NB4 (cell line): ENCODE results near the gene MAP3K5.

Experiments
- DNase-seq: peaks from one replicate; pipeline ENCODE4 v3.0.0; 2010; ENCODE audit warnings: low read depth
- H3K4me3 ChIP-seq: one replicate; pipeline ENCODE4 v1.5.1; 2011; ENCODE audit warnings: mild to moderate bottlenecking, low read depth, low read length, moderate library complexity
- MAX ChIP-seq: IDR thresholded peaks from 2 replicates; pipeline ENCODE4 v1.6.1; 2011; ENCODE audit warnings: low read depth, low read length
- MYC ChIP-seq: IDR thresholded peaks from 2 replicates; pipeline ENCODE4 v1.6.1; 2011; ENCODE audit warnings: low read depth, low read length
- POLR2A ChIP-seq: IDR thresholded peaks from 2 replicates; pipeline ENCODE4 v1.6.1; 2011; ENCODE audit warnings: mild to moderate bottlenecking; ENCODE audit not compliant: insufficient read length; ENCODE audit errors: extremely low read depth
- TF ChIP-seq, protein P1 (sequence below): IDR thresholded peaks from one replicate; pipeline ENCODE4 v1.5.1; 2012; ENCODE audit warnings: low read depth, low read length

Gene MAP3K5

DNA sequence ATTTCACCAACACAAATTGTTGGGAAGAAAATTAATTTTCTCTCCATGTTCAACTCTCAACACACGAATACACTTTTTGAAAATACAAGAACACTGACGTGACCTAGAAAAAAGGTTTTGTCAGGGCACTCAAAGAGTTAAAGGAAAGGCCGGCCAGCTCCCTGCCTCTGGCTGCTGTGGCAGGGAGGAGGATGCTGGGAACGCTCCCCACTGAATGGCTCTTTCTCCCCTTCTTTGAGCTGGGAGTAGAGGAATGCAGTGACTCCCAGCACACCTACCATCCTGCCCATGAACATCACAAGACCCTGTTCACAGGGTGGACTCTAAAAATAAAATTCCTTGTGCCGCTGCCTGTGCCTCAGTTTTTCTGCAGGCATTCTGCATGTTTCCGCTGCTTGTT, 47.0 kb downstream of the MAP3K5 start:
- TF ChIP-seq MAX (no peak), POLR2A (no peak), MYC (no peak)
- TF ChIP-seq, protein P1, sequence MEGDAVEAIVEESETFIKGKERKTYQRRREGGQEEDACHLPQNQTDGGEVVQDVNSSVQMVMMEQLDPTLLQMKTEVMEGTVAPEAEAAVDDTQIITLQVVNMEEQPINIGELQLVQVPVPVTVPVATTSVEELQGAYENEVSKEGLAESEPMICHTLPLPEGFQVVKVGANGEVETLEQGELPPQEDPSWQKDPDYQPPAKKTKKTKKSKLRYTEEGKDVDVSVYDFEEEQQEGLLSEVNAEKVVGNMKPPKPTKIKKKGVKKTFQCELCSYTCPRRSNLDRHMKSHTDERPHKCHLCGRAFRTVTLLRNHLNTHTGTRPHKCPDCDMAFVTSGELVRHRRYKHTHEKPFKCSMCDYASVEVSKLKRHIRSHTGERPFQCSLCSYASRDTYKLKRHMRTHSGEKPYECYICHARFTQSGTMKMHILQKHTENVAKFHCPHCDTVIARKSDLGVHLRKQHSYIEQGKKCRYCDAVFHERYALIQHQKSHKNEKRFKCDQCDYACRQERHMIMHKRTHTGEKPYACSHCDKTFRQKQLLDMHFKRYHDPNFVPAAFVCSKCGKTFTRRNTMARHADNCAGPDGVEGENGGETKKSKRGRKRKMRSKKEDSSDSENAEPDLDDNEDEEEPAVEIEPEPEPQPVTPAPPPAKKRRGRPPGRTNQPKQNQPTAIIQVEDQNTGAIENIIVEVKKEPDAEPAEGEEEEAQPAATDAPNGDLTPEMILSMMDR = no peak
- H3K4me3 ChIP-seq = no peak overlapping the region
- no peak for DNase-seq

GRCh38 chr6:136744889-136745288, 47.4 kb downstream of the MAP3K5 start:
- no peak for TF ChIP-seq POLR2A
- TF ChIP-seq, protein P1 = no peak
- TF ChIP-seq MYC = no peak
- TF ChIP-seq MAX = no peak
- H3K4me3 ChIP-seq = no peak overlapping the region
- no peak for DNase-seq

DNA sequence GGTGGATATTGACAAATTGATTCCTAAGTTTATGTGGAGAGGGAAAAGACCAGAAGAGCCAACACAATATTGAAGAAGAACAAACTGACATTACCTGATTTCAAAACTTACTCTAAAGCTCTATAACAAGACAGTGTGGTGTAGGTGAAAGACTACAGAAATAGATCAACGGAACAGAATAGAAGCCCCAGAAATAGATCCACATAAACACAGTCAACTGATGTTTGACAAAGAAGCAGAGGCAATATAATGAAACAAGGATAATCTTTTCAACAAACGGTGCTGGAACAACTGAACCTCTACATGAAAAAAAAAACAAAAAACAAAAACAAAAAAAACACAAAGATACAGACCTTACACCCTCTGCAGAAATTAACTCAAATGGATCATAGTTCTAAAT, 50.2 kb downstream of the MAP3K5 start:
- no peak for DNase-seq
- TF ChIP-seq, protein P1 = no peak
- no peak for TF ChIP-seq POLR2A
- TF ChIP-seq MAX = no peak
- no peak for TF ChIP-seq MYC
- H3K4me3 ChIP-seq = no peak overlapping the region

DNA sequence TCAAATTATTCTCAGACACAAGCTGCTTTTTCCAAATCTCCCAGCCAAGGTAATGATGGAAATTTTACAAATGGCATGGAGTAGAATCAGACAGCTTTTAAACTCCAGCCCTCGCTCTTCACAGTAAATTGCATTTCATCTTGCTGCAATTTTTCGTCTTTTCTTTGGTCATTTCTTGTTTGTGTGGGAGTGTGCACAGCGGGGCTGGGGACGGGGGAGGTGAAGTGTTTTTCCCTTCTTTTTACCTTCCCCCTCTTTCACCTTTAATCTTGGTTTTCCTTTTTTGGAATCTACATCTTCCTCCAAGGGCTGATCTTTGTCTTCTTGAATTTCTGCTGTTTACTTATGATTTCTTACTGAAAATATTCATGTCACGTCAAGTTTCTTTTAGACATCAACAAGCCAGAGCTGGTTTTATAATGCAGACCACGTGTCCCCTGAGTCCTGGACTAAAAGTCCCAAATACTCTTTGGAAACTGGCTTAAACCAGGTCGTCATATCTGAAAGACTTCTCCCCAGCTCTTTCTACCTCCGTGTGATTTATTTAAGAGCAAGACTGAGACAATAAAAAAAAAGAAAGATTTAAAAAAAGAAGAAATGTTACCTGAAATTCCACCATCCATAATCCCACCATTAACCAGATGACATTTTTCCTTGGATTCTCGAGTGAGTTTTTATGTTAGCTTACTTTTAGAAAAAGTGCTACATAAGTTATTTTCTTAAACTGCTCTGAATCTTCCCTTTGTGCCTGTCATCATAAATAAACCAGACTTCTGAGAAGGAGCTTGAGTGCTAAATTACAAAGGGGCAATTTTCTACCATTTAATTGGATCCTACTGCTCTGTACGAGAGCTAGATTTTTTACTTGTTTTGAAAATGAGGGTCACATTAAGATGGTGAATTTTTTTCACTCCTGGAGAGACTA, 52.0 kb downstream of the MAP3K5 start:
- DNase-seq = no peak
- TF ChIP-seq POLR2A = no peak
- TF ChIP-seq, protein P1 = no peak
- TF ChIP-seq MYC = no peak
- no peak overlapping the region for H3K4me3 ChIP-seq

- no peak overlapping the region for H3K4me3 ChIP-seq
- no peak for DNase-seq
- TF ChIP-seq POLR2A (no peak), MYC (no peak), MAX (no peak)
- TF ChIP-seq, protein P1 = no peak
These were observed 52.8 kb downstream of the MAP3K5 start for GRCh38 chr6:136739501-136739900.
